Spleen (tissue), 13 donors: ENCODE measurements around the gene PCDHGB1. TPM values are rescaled to one million over a fixed set of nuclear protein-coding genes. Genes with fewer than 3 reads are reported as not detected.
"Not testable (repeated sequence)": the region's sequence is repeated elsewhere in the genome, so short reads cannot be mapped to it uniquely, and the experiment has no call there.

Experiments used
- DNase-seq: peaks from one replicate; pipeline ENCODE4 v3.0.0-alpha.2; 2020
- H3K27ac ChIP-seq, 8 donors: fragments of 200-600 bp; sonication (generic) in 7 of 8; 1 replicate in 4 of 8; 2 replicates in 4 of 8; pipeline versions ENCODE4 v1.5.0 to v1.8.0; 2016 to 2021; ENCODE audit warnings: inconsistent platforms in 4 of 8, mild to moderate bottlenecking in 4 of 8, moderate library complexity in 1 of 8
- H3K27me3 ChIP-seq, 7 donors: fragments of 200-600 bp; sonication (generic) in 6 of 7; replicated peaks in 1 of 7; 1 replicate in 4 of 7; 2 replicates in 3 of 7; pipeline versions ENCODE4 v1.5.0 to v1.8.0; 2016 to 2021; ENCODE audit warnings: inconsistent platforms in 3 of 7, mild to moderate bottlenecking in 1 of 7
- H3K36me3 ChIP-seq, 6 donors: fragments of 200-600 bp; sonication (generic) in 5 of 6; 1 replicate in 4 of 6; 2 replicates in 2 of 6; pipeline versions ENCODE4 v1.5.0 to v1.8.0; 2016 to 2021; ENCODE audit warnings: inconsistent platforms in 2 of 6
- H3K4me1 ChIP-seq, 6 donors: fragments of 200-600 bp; sonication (generic) in 5 of 6; 1 replicate in 3 of 6; 2 replicates in 3 of 6; pipeline versions ENCODE4 v1.5.0 to v1.8.0; 2016 to 2021; ENCODE audit warnings: inconsistent platforms in 3 of 6
- H3K4me3 ChIP-seq, 8 donors: fragments of 200-600 bp; sonication (generic) in 7 of 8; 1 replicate in 4 of 8; 2 replicates in 4 of 8; pipeline versions ENCODE4 v1.5.0 to v1.8.0; 2016 to 2021; ENCODE audit warnings: inconsistent platforms in 4 of 8, mild to moderate bottlenecking in 4 of 8, moderate library complexity in 2 of 8
- H3K9me3 ChIP-seq, 8 donors: fragments of 200-600 bp; sonication (generic) in 7 of 8; 1 replicate in 4 of 8; 2 replicates in 4 of 8; pipeline versions ENCODE4 v1.5.0 to v1.8.0; 2016 to 2021; ENCODE audit warnings: inconsistent platforms in 4 of 8
- CTCF ChIP-seq, 11 experiments: fragments of 200-600 bp in 7 of 11; fragments of 450-650 bp in 4 of 11; sonication (generic) in 4 of 11; IDR thresholded peaks in 8 of 11; conservative IDR thresholded peaks in 3 of 11; 1 replicate in 7 of 11; 2 replicates in 4 of 11; pipeline versions ENCODE4 v1.4.0 to v1.8.0; 2016 to 2021; ENCODE audit warnings: antibody characterized with exemption in 11 of 11, inconsistent platforms in 4 of 11, mild to moderate bottlenecking in 1 of 11
- POLR2A ChIP-seq, 3 donors: fragments of 450-650 bp; IDR thresholded peaks; one replicate each; pipeline ENCODE4 v1.5.1; 2017; ENCODE audit warnings: antibody characterized with exemption in 3 of 3, mild to moderate bottlenecking in 1 of 3
- POLR2AphosphoS5 ChIP-seq, 3 donors: sonication (generic); formaldehyde crosslinking; IDR thresholded peaks; one replicate each; pipeline ENCODE4 v1.5.1; 2017; ENCODE audit warnings: antibody characterized with exemption in 3 of 3
- WGBS, 5 donors: extraction: QIAGEN DNeasy Blood & Tissue Kit in 3 of 5; methylation state at CpG; one replicate each; pipeline versions ENCODE4 v1.1.5 to v1.1.7; 2013 to 2018; 5-methylcytosine and 5-hydroxymethylcytosine counted together
- intact Hi-C: fragments of 100-400 bp; cut with DNase I; formaldehyde crosslinking; loops from one replicate; pipeline ENCODE4 v1.15.0; 2023; ENCODE audit warnings: low total_unique reads
- long read RNA-seq, 2 donors: transcript quantifications; one replicate each; lab custom pipeline, GENCODE V29; 2026
- polyA plus RNA-seq, 3 donors: library from polyadenylated mRNA; stranded (reverse); fragments of 200-250 nt; gene quantifications; one replicate each; pipeline ENCODE4 v1.2.1, GENCODE V29; 2013
- total RNA-seq, 7 donors: library from RNA; depleted of rRNA in 3 of 7; stranded (reverse); fragments of >200 nt in 3 of 7; fragmentation: NEBNext Ultra II Directional in 4 of 7; extraction: Animal tissue kit (Norgen Biotek cat#: 25700) in 4 of 7; gene quantifications; one replicate each; pipeline versions ENCODE4 v1.1.0 to v1.2.1, GENCODE V29; 2016 to 2021
- donor health status: healthy with polysubstance abuse.
- donor health status: DM: no; HTN: no; CAD: no; lungs with moderate emphysema.
- donor health status: DM: no; HTN: no; CAD: no.
- donor health status: Bipolar disorder and iron deficiency.
- donor health status: healthy.
- donor health status: DM: no; HTN: no; CAD: no.
- donor health status: DM: yes; HTN: yes; CAD: no.

The PCDHGB1 gene
- total RNA-seq (1 to 10 TPM in 6 of 7 donors, under 1 TPM in 1; 0.87 to 3.7 (median 1.6) TPM), polyA plus RNA-seq (under 1 TPM in 2 of 3 donors, not detected in 1; 0.04 to 0.10 TPM)
- long read RNA-seq, donor 1, partial matches to known transcripts, result 0 of 1 reads
- long read RNA-seq, donor 1, other reads (novel, unspliced or antisense), result 0 of 1 reads
- long read RNA-seq, donor 2, result 0 reads

- Histone ChIP-seq H3K4me3 (peak within 1 kb of the TSS in 2 of 8 donors; percentile 2 to 49), H3K4me1 (no peaks in the 10 kb centered on the region), H3K36me3 (no peaks in the 10 kb centered on the region), H3K27ac (no peak within 1 kb of the TSS), H3K27me3 (peaks cover 0 to 95% (median 21%) of the 10 kb centered on the region in 7 donors), H3K9me3 (peaks cover 0 to 98% (median 83%) of the 10 kb centered on the region in 8 donors)
- TF ChIP-seq CTCF (IDR thresholded peaks at IDR 0.05 in 8 of 11, conservative IDR thresholded peaks at IDR 0.05 in 3 of 11), result peak in 2 of 11 experiments; percentile 23 to 32
- no peak for TF ChIP-seq POLR2A (IDR thresholded peaks at IDR 0.05)
- TF ChIP-seq POLR2AphosphoS5 (IDR thresholded peaks at IDR 0.05), result no peak
- 20 to 33% (median 28%) methylated on average over 29 of the region's 29 CpGs for WGBS, 5 donors
- intact Hi-C loops, result no loop called here
- no peak for DNase-seq
These were observed at the start of gene PCDHGB1 for GRCh38 chr5:141349917-141350619. Gene PCDHGB1, plus strand, starts transcription at chr5:141350099. Its CDS starts 162 bp downstream, at chr5:141350261.

GRCh38 chr5:141303756-141304155, 46.1 kb upstream of the PCDHGB1 start, which contains the start of gene SLC25A2:
Gene SLC25A2, minus strand, starts transcription at chr5:141304049. Its CDS starts 184 bp downstream, at chr5:141303865.
- TF ChIP-seq CTCF (IDR thresholded peaks at IDR 0.05 in 8 of 11, conservative IDR thresholded peaks at IDR 0.05 in 3 of 11) (no peak), POLR2AphosphoS5 (IDR thresholded peaks at IDR 0.05) (no peak), POLR2A (IDR thresholded peaks at IDR 0.05) (no peak)
- WGBS, 5 donors, result 55 to 78% (median 64%) methylated on average over 28 to 36 of the region's 36 CpGs
- H3K9me3 ChIP-seq, result peaks cover 32 to 100% (median 100%) of the 10 kb centered on the region in 8 donors
- intact Hi-C loops, result no loop called here
- no peak for DNase-seq
- H3K27me3 ChIP-seq, result no peaks in the 10 kb centered on the region
- peak within 1 kb of the TSS in 1 of 8 donors; percentile 15 for H3K4me3 ChIP-seq
- peaks cover 0 to 65% (median 0%) of the 10 kb centered on the region in 6 donors for H3K36me3 ChIP-seq
- H3K27ac ChIP-seq, result no peak within 1 kb of the TSS
- no peaks in the 10 kb centered on the region for H3K4me1 ChIP-seq

- no peak for DNase-seq
- Histone ChIP-seq H3K4me3 (no peak overlapping the region), H3K27ac (no peak overlapping the region), H3K36me3 (peaks cover 0 to 62% (median 2%) of the 10 kb centered on the region in 6 donors), H3K9me3 (peaks cover 29 to 100% (median 100%) of the 10 kb centered on the region in 8 donors), H3K4me1 (no peaks in the 10 kb centered on the region), H3K27me3 (no peaks in the 10 kb centered on the region)
- WGBS, 5 donors, result 91 to 100% (median 100%) methylated on average over 1 of the region's 1 CpG
- TF ChIP-seq POLR2A (IDR thresholded peaks at IDR 0.05), result no peak
- TF ChIP-seq POLR2AphosphoS5 (IDR thresholded peaks at IDR 0.05), result no peak
- no peak for TF ChIP-seq CTCF (IDR thresholded peaks at IDR 0.05 in 8 of 11, conservative IDR thresholded peaks at IDR 0.05 in 3 of 11)
- intact Hi-C loops, result no loop called here
These were observed 43.3 kb upstream of the PCDHGB1 start for GRCh38 chr5:141306630-141307029.

GRCh38 chr5:141313711-141314110, 36.2 kb upstream of the PCDHGB1 start:
- peaks cover 5 to 89% (median 28%) of the 10 kb centered on the region in 6 donors for H3K36me3 ChIP-seq
- intact Hi-C loops, result no loop called here
- no peak for DNase-seq
- peaks cover 48 to 100% (median 100%) of the 10 kb centered on the region in 8 donors for H3K9me3 ChIP-seq
- no peak overlapping the region for H3K4me3 ChIP-seq
- no peak overlapping the region for H3K27ac ChIP-seq
- TF ChIP-seq CTCF (IDR thresholded peaks at IDR 0.05 in 8 of 11, conservative IDR thresholded peaks at IDR 0.05 in 3 of 11) (no peak), POLR2A (IDR thresholded peaks at IDR 0.05) (no peak)
- H3K27me3 ChIP-seq, result no peaks in the 10 kb centered on the region
- H3K4me1 ChIP-seq, result peaks cover 0 to 2% (median 0%) of the 10 kb centered on the region in 6 donors

GRCh38 chr5:141316963-141317362, 32.9 kb upstream of the PCDHGB1 start:
- 89 to 97% (median 91%) methylated on average over 4 of the region's 4 CpGs for WGBS, 5 donors
- intact Hi-C loops, H3K27me3 ChIP-seq, H3K27ac ChIP-seq, H3K4me3 ChIP-seq, DNase-seq: not testable (repeated sequence)
- Histone ChIP-seq H3K9me3 (peaks cover 54 to 94% (median 92%) of the 10 kb centered on the region in 8 donors), H3K36me3 (peaks cover 9 to 81% (median 38%) of the 10 kb centered on the region in 6 donors), H3K4me1 (peaks cover 4 to 22% (median 11%) of the 10 kb centered on the region in 6 donors)
